ENCODE data around the gene GPRIN3. TPM values are rescaled to one million over a fixed set of nuclear protein-coding genes. Genes with fewer than 3 reads are reported as not detected.
"Not testable (repeated sequence)": the region's sequence is repeated elsewhere in the genome, so short reads cannot be mapped to it uniquely, and the experiment has no call there.

Gene GPRIN3
- total and polyA plus RNA-seq, 8 donors, result 0.84 to 7.6 (median 3.1) TPM

- no peak overlapping the region for H3K4me3 ChIP-seq
- no peaks in the 10 kb centered on the region for H3K9me3 ChIP-seq
- no peaks in the 10 kb centered on the region for H3K27me3 ChIP-seq
- H3K36me3 ChIP-seq, result no peaks in the 10 kb centered on the region
- peaks cover 0 to 11% (median 8%) of the 10 kb centered on the region in 3 donors for H3K4me1 ChIP-seq
- 80% methylated on average over 3 of the region's 3 CpGs for WGBS, 2 donors
- ATAC-seq (peak in 1 of 4 donors; percentile 13), FAIRE-seq (no peak), DNase-seq (no peak)
- H3K27ac ChIP-seq, result no peak overlapping the region
- intact Hi-C loops (cut with DNase I), result loop anchor here in 1 of 3 donors (10.0 kb wide), 1 partner anchor 48 kb away; the partner anchor contains the start of gene GPRIN3
- no peak for TF ChIP-seq CTCF (IDR thresholded peaks at IDR 0.05)
Observed at GRCh38 chr4:89256203-89256800, 51.3 kb downstream of the GPRIN3 start.

- ATAC-seq (peak; percentile 68 to 85 (median 78)), FAIRE-seq (no peak), DNase-seq (peak in 4 of 6 donors; percentile 26 to 48 (median 35))
- Histone ChIP-seq H3K9me3 (no peaks in the 10 kb centered on the region), H3K27ac (no peak overlapping the region), H3K36me3 (no peaks in the 10 kb centered on the region), H3K4me3 (no peak overlapping the region), H3K27me3 (no peaks in the 10 kb centered on the region), H3K4me1 (peaks cover 8 to 13% (median 11%) of the 10 kb centered on the region in 3 donors)
- 5 to 11% methylated on average over 3 of the region's 3 CpGs for WGBS, 2 donors
- TF ChIP-seq CTCF (IDR thresholded peaks at IDR 0.05), result peak; percentile 46 to 72 (median 64)
- intact Hi-C loops (cut with DNase I), result loop anchor here in 1 of 3 donors (10.0 kb wide), 1 partner anchor 50 kb away; the partner anchor contains the start of gene GPRIN3
Observed at GRCh38 chr4:89254847-89255246, 52.8 kb downstream of the GPRIN3 start.

GRCh38 chr4:89254347-89254746 is 53.3 kb downstream of the GPRIN3 start:
- H3K9me3 ChIP-seq, DNase-seq, H3K36me3 ChIP-seq, H3K27ac ChIP-seq, H3K4me3 ChIP-seq, FAIRE-seq, ATAC-seq, H3K27me3 ChIP-seq: not testable (repeated sequence)
- 82 to 89% methylated on average over 4 of the region's 4 CpGs for WGBS, 2 donors
- peaks cover 8 to 13% (median 11%) of the 10 kb centered on the region in 3 donors for H3K4me1 ChIP-seq
- intact Hi-C loops (cut with DNase I), result loop anchor here in 1 of 3 donors (10.0 kb wide), 1 partner anchor 50 kb away; the partner anchor contains the start of gene GPRIN3

- H3K27me3 ChIP-seq, result no peaks in the 10 kb centered on the region
- no peak for FAIRE-seq
- WGBS, 2 donors, result 86% methylated on average over 1 of the region's 1 CpG
- H3K4me3 ChIP-seq, result no peak overlapping the region
- no peak overlapping the region for H3K27ac ChIP-seq
- peaks cover 8 to 13% (median 11%) of the 10 kb centered on the region in 3 donors for H3K4me1 ChIP-seq
- no peak for TF ChIP-seq CTCF (IDR thresholded peaks at IDR 0.05)
- no peak for ATAC-seq
- no peak for DNase-seq
- intact Hi-C loops (cut with DNase I), result loop anchor here in 1 of 3 donors (10.0 kb wide), 1 partner anchor 51 kb away; the partner anchor contains the start of gene GPRIN3
- no peaks in the 10 kb centered on the region for H3K36me3 ChIP-seq
- H3K9me3 ChIP-seq, result no peaks in the 10 kb centered on the region
Observed at GRCh38 chr4:89253935-89254334, 53.7 kb downstream of the GPRIN3 start.

- intact Hi-C loops (cut with DNase I), result loop anchor here in 1 of 3 donors (10.0 kb wide), 1 partner anchor 51 kb away; the partner anchor contains the start of gene GPRIN3
- Histone ChIP-seq H3K36me3 (no peaks in the 10 kb centered on the region), H3K9me3 (no peaks in the 10 kb centered on the region), H3K4me1 (peaks cover 9 to 13% (median 13%) of the 10 kb centered on the region in 3 donors), H3K27me3 (no peaks in the 10 kb centered on the region), H3K27ac (peak overlapping the region in 2 of 4 donors; percentile 40 to 48), H3K4me3 (no peak overlapping the region)
- TF ChIP-seq CTCF (IDR thresholded peaks at IDR 0.05), result no peak
- ATAC-seq, result peak in 1 of 4 donors; percentile 13
- FAIRE-seq, result no peak
- 33 to 39% methylated on average over 4 of the region's 4 CpGs for WGBS, 2 donors
- no peak for DNase-seq
Observed at GRCh38 chr4:89253311-89253710, 54.3 kb downstream of the GPRIN3 start.

Data from pancreas (tissue), 10 donors.